ENCODE results near the gene MAPK13. TPM values are rescaled to one million over a fixed set of nuclear protein-coding genes. Genes with fewer than 3 reads are reported as not detected.
A peak's percentile ranks its signal among the peaks of the same experiment; 100 is the strongest.
"Not testable (repeated sequence)": the region's sequence is repeated elsewhere in the genome, so short reads cannot be mapped to it uniquely, and the experiment has no call there.

MAPK13 gene
- total and polyA plus RNA-seq, 2 donors (not counting 1 experiment from before 2014, with no cell fraction given): 20.6 to 34.8 TPM

DNA sequence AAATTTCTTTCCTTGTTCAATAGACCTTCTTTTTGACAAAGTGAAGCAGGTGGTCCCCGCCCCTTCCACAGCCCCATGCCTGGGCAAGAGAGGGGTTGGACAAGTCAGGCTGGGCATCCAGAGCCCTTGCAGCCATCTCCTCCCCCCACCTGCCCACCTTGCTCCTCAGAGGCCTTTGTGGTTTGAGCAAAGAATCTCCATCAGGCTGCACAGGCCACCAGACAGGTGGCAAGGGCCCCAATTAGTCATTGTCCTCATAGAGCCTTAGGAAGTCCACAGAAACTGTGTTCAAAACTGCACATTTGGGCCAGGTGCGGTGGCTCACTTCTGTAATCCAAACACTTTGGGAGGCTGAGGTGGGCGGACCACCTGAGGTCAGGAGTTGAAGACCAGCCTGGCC is 1.5 kb upstream of the MAPK13 start:
- no peak overlapping the region for H3K9ac ChIP-seq (ENCODE audit: low read length)
- H3K27ac Mint-ChIP-seq: no peak overlapping the region

DNA sequence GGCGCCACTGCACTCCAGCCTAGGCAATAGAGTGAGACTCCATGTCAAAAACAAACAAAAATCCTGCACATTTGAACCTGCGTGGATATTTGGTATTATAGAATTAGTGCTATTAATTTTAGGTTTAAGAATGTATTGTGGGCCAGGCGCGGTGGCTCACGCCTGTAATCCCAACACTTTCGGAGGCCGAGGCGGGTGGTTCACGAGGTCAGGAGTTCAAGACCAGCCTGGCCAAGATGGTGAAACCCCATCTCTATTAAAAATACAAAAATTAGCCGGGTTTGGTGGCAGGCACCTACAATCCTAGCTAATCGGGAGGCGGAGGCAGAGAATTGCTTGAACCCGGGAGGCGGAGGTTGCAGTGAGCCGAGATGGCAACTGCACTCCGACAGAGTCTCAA is 979 bp upstream of the MAPK13 start:
- intact Hi-C loops (cut with micrococcal nuclease); H3K27ac Mint-ChIP-seq; H3K36me3 ChIP-seq (replicated peaks in 1 of 2; ENCODE audit: control extremely low read depth in 1 of 2, control insufficient read depth in 1 of 2, extremely low read depth in 1 of 2, insufficient read depth in 2 of 2, low read length in 1 of 2); H3K27me3 Mint-ChIP-seq; H3K79me2 ChIP-seq (ENCODE audit: control insufficient read depth, insufficient read depth, low read length); DNase-seq; H3K9ac ChIP-seq (ENCODE audit: low read length); ATAC-seq (ENCODE audit: low read depth); H4K20me1 ChIP-seq (ENCODE audit: control insufficient read depth, insufficient read depth, low read length, poor library complexity, severe bottlenecking); H2AFZ ChIP-seq (ENCODE audit: insufficient read depth, low read depth, low read length, poor library complexity, severe bottlenecking); H3K27me3 ChIP-seq (replicated peaks in 1 of 4; ENCODE audit: control extremely low read depth in 1 of 4, control insufficient read depth in 3 of 4, insufficient read depth in 4 of 4, low read length in 3 of 4); H3K27ac ChIP-seq (ENCODE audit: low read length in 2 of 2); H3K9me3 Mint-ChIP-seq (ENCODE audit: insufficient read depth); H3K4me2 ChIP-seq (replicated peaks; ENCODE audit: low read depth, low read length, poor library complexity, severe bottlenecking); H3K4me3 ChIP-seq (ENCODE audit: control extremely low read depth in 1 of 5, extremely low read depth in 1 of 5, insufficient read depth in 1 of 5, low read depth in 2 of 5, low read length in 4 of 5); H3K9me3 ChIP-seq (ENCODE audit: control extremely low read depth in 1 of 3, control insufficient read depth in 2 of 3, insufficient read depth in 1 of 3, low read length in 2 of 3): not testable (repeated sequence)
- CTCF ChIA-PET: interaction anchor here (0.6 to 3.4 kb wide), 3 partner anchors 8 to 33 kb away, joined by 3 to 24 read pairs (median 6); no protein-coding TSS in a partner anchor
- peaks cover 48% of the 10 kb centered on the region for H3K4me1 Mint-ChIP-seq
- POLR2A ChIA-PET: interaction anchor here (2.7 kb wide), 1 partner anchor 8 kb away, joined by 15 read pairs; no protein-coding TSS in a partner anchor
- WGBS (ENCODE audit: insufficient coverage): no CpG with 5 or more reads among the region's 16 CpGs
- H3K4me1 ChIP-seq (ENCODE audit: control insufficient read depth in 2 of 2, insufficient read depth in 2 of 2, low read length in 2 of 2): peaks cover 19 to 41% of the 10 kb centered on the region in 2 donors
- H3K4me3 Mint-ChIP-seq: peak overlapping the region; percentile 37

More for the DNA sequence above, 1.5 kb upstream of the MAPK13 start:
- Mint-ChIP-seq H3K4me1 (peaks cover 50% of the 10 kb centered on the region), H3K4me3 (no peak overlapping the region), H3K27me3 (no peaks in the 10 kb centered on the region), H3K9me3 (ENCODE audit: insufficient read depth) (no peaks in the 10 kb centered on the region)
- TF ChIP-seq, protein P1, sequence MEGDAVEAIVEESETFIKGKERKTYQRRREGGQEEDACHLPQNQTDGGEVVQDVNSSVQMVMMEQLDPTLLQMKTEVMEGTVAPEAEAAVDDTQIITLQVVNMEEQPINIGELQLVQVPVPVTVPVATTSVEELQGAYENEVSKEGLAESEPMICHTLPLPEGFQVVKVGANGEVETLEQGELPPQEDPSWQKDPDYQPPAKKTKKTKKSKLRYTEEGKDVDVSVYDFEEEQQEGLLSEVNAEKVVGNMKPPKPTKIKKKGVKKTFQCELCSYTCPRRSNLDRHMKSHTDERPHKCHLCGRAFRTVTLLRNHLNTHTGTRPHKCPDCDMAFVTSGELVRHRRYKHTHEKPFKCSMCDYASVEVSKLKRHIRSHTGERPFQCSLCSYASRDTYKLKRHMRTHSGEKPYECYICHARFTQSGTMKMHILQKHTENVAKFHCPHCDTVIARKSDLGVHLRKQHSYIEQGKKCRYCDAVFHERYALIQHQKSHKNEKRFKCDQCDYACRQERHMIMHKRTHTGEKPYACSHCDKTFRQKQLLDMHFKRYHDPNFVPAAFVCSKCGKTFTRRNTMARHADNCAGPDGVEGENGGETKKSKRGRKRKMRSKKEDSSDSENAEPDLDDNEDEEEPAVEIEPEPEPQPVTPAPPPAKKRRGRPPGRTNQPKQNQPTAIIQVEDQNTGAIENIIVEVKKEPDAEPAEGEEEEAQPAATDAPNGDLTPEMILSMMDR (IDR thresholded peaks at IDR 0.05): no peak
- no peak for TF ChIP-seq EZH2 (IDR thresholded peaks at IDR 0.05; ENCODE audit: borderline replicate concordance, insufficient read depth, low read depth, low read length, poor library complexity, severe bottlenecking)
- POLR2A ChIA-PET: no interaction called here
- H3K79me2 ChIP-seq (ENCODE audit: control insufficient read depth, insufficient read depth, low read length): peaks cover 9% of the 10 kb centered on the region
- H3K36me3 ChIP-seq (replicated peaks in 1 of 2; ENCODE audit: control extremely low read depth in 1 of 2, control insufficient read depth in 1 of 2, extremely low read depth in 1 of 2, insufficient read depth in 2 of 2, low read length in 1 of 2): peaks cover 0 to 7% of the 10 kb centered on the region in 2 experiments
- H3K4me2 ChIP-seq (replicated peaks; ENCODE audit: low read depth, low read length, poor library complexity, severe bottlenecking): no peak overlapping the region
- no peak for ATAC-seq (ENCODE audit: low read depth)
- H3K27ac ChIP-seq (ENCODE audit: low read length in 2 of 2): no peak overlapping the region
- intact Hi-C loops (cut with micrococcal nuclease): no loop called here
- no peaks in the 10 kb centered on the region for H3K9me3 ChIP-seq (ENCODE audit: control extremely low read depth in 1 of 3, control insufficient read depth in 2 of 3, insufficient read depth in 1 of 3, low read length in 2 of 3)
- no peak for DNase-seq
- no peak overlapping the region for H3K4me3 ChIP-seq (ENCODE audit: control extremely low read depth in 1 of 5, extremely low read depth in 1 of 5, insufficient read depth in 1 of 5, low read depth in 2 of 5, low read length in 4 of 5)
- CTCF ChIA-PET: interaction anchor here (3.4 kb wide), 1 partner anchor 33 kb away, joined by 24 read pairs; no protein-coding TSS in a partner anchor
- peaks cover 22 to 46% of the 10 kb centered on the region in 2 donors for H3K4me1 ChIP-seq (ENCODE audit: control insufficient read depth in 2 of 2, insufficient read depth in 2 of 2, low read length in 2 of 2)
- WGBS (ENCODE audit: insufficient coverage): 100% methylated on average over 2 of the region's 3 CpGs
- no peaks in the 10 kb centered on the region for H3K27me3 ChIP-seq (replicated peaks in 1 of 4; ENCODE audit: control extremely low read depth in 1 of 4, control insufficient read depth in 3 of 4, insufficient read depth in 4 of 4, low read length in 3 of 4)
- no peak overlapping the region for H2AFZ ChIP-seq (ENCODE audit: insufficient read depth, low read depth, low read length, poor library complexity, severe bottlenecking)
- no peaks in the 10 kb centered on the region for H4K20me1 ChIP-seq (ENCODE audit: control insufficient read depth, insufficient read depth, low read length, poor library complexity, severe bottlenecking)
